Neutrophil (primary cell): ENCODE measurements around the gene SMOC2.
"Not testable (repeated sequence)": the region's sequence is repeated elsewhere in the genome, so short reads cannot be mapped to it uniquely, and the experiment has no call there.

Source experiments
- H3K27ac ChIP-seq: fragments of 200-600 bp; sonication (generic); 2 replicates; pipeline ENCODE4 v1.5.1; 2016; ENCODE audit warnings: mild to moderate bottlenecking, moderate library complexity
- H3K27me3 ChIP-seq: fragments of 200-600 bp; sonication (generic); 2 replicates; pipeline ENCODE4 v1.6.0; 2016; ENCODE audit warnings: mild to moderate bottlenecking
- H3K36me3 ChIP-seq: fragments of 200-600 bp; sonication (generic); 2 replicates; pipeline ENCODE4 v1.5.1; 2017
- H3K4me1 ChIP-seq, 2 experiments: fragments of 200-600 bp in 1 of 2; sonication (generic) in 1 of 2; 1 replicate in 1 of 2; 2 replicates in 1 of 2; pipeline versions ENCODE4 v1.5.1 to v1.6.1; 2013 to 2016; ENCODE audit warnings: low read depth in 1 of 2, low read length in 1 of 2, mild to moderate bottlenecking in 1 of 2, moderate library complexity in 1 of 2; ENCODE audit not compliant: control insufficient read depth in 1 of 2, insufficient read depth in 1 of 2
- H3K4me3 ChIP-seq, 2 experiments: fragments of 200-600 bp in 1 of 2; sonication (generic) in 1 of 2; 1 replicate in 1 of 2; 2 replicates in 1 of 2; pipeline ENCODE4 v1.5.1; 2013 to 2016; ENCODE audit warnings: low read depth in 1 of 2, low read length in 1 of 2, mild to moderate bottlenecking in 1 of 2, moderate library complexity in 1 of 2
- H3K9me3 ChIP-seq: fragments of 200-600 bp; sonication (generic); 2 replicates; pipeline ENCODE4 v1.5.1; 2016
- TF ChIP-seq, protein P1 (sequence below): fragments of 200-600 bp; sonication (generic); IDR thresholded peaks from 2 replicates; pipeline ENCODE4 v1.5.1; 2016; ENCODE audit warnings: antibody characterized with exemption

The SMOC2 gene

DNA sequence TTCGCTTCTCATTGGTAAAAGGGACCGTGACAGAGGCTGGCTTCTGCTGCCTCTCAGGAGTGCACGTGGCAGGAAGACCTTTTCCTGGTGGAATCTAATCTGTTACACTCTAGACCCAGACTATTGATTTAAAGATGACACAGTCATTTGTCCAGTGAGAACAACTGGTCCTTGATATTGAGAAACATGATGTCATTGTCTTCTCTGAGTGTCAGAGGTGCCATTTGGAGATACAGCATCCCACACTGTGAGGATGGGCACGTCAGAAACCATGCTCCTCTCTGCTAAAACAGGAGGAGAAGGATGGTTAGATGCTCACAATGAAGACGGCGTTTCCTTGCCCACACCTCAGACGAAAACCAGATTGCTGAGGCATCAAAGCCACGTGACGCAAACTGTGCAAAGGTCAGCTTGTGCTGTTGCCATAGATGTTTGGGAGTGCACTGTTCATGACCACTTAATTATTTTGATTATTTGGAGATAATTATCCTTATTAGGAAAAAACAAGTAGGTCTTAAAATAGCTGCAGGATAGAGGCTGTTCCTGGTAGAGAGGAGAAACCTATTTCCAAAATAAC lies 169.0 kb downstream of the SMOC2 start:
- Histone ChIP-seq H3K4me3 (no peak overlapping the region), H3K36me3 (no peaks in the 10 kb centered on the region), H3K4me1 (no peaks in the 10 kb centered on the region), H3K9me3 (no peaks in the 10 kb centered on the region), H3K27ac (no peak overlapping the region), H3K27me3 (no peaks in the 10 kb centered on the region)
- TF ChIP-seq, protein P1, sequence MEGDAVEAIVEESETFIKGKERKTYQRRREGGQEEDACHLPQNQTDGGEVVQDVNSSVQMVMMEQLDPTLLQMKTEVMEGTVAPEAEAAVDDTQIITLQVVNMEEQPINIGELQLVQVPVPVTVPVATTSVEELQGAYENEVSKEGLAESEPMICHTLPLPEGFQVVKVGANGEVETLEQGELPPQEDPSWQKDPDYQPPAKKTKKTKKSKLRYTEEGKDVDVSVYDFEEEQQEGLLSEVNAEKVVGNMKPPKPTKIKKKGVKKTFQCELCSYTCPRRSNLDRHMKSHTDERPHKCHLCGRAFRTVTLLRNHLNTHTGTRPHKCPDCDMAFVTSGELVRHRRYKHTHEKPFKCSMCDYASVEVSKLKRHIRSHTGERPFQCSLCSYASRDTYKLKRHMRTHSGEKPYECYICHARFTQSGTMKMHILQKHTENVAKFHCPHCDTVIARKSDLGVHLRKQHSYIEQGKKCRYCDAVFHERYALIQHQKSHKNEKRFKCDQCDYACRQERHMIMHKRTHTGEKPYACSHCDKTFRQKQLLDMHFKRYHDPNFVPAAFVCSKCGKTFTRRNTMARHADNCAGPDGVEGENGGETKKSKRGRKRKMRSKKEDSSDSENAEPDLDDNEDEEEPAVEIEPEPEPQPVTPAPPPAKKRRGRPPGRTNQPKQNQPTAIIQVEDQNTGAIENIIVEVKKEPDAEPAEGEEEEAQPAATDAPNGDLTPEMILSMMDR: no peak

- H3K9me3 ChIP-seq, H3K4me1 ChIP-seq, H3K4me3 ChIP-seq, H3K36me3 ChIP-seq, H3K27me3 ChIP-seq, H3K27ac ChIP-seq: not testable (repeated sequence)
Measured at GRCh38 chr6:168610966-168611365, 170.0 kb downstream of the SMOC2 start.

- no peaks in the 10 kb centered on the region for H3K36me3 ChIP-seq
- H3K4me3 ChIP-seq: no peak overlapping the region
- TF ChIP-seq, protein P1: no peak
- H3K27ac ChIP-seq: no peak overlapping the region
- no peaks in the 10 kb centered on the region for H3K9me3 ChIP-seq
- no peaks in the 10 kb centered on the region for H3K4me1 ChIP-seq
- no peaks in the 10 kb centered on the region for H3K27me3 ChIP-seq
Measured at GRCh38 chr6:168611691-168612090, 170.7 kb downstream of the SMOC2 start.

DNA sequence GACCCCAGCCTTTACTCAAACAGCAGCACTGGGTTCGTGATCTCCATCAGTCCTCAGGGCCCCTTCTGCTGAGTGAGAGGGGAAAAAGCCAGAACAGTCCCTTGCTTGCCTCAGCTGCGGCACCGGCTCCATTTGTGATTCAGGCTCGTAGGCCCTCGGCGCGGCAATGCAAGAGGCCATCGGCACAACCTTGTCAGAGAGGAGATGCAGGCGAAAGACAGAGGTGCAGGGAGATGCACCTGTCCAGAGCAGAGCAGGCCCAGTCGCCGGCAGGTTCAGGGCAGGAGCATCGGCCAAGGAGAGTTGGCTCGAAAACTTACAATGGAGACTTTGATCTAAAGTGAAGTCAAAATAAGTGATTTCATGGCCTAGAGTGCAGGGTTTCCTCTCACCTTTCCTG lies 171.6 kb downstream of the SMOC2 start:
- no peak overlapping the region for H3K4me3 ChIP-seq
- H3K9me3 ChIP-seq: no peaks in the 10 kb centered on the region

DNA sequence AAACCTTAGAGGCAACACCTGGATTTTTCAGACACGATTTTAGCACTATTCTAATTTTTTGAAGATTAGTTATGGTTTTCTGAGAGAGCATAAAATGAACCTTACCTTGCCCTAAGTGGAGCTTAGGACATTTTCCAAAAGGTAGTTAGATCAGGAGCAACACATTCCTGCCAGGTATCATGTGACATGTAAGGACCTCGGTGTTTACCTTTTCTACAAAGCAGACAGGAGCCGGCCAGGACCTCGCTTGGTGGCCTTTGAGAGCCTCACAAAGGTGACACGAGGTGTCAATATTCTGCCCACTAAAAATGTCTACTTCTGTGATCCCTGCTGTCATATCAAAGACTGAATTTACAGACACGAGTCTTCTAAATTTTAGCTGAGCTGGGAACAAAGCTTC lies 174.9 kb downstream of the SMOC2 start:
- Histone ChIP-seq H3K4me3 (no peak overlapping the region), H3K27ac (no peak overlapping the region), H3K9me3 (no peaks in the 10 kb centered on the region), H3K4me1 (no peaks in the 10 kb centered on the region), H3K36me3 (no peaks in the 10 kb centered on the region), H3K27me3 (no peaks in the 10 kb centered on the region)
- TF ChIP-seq, protein P1: no peak

More for the DNA sequence above, 171.6 kb downstream of the SMOC2 start:
- Histone ChIP-seq H3K27ac (no peak overlapping the region), H3K27me3 (no peaks in the 10 kb centered on the region), H3K36me3 (no peaks in the 10 kb centered on the region), H3K4me1 (no peaks in the 10 kb centered on the region)
- TF ChIP-seq, protein P1: no peak

DNA sequence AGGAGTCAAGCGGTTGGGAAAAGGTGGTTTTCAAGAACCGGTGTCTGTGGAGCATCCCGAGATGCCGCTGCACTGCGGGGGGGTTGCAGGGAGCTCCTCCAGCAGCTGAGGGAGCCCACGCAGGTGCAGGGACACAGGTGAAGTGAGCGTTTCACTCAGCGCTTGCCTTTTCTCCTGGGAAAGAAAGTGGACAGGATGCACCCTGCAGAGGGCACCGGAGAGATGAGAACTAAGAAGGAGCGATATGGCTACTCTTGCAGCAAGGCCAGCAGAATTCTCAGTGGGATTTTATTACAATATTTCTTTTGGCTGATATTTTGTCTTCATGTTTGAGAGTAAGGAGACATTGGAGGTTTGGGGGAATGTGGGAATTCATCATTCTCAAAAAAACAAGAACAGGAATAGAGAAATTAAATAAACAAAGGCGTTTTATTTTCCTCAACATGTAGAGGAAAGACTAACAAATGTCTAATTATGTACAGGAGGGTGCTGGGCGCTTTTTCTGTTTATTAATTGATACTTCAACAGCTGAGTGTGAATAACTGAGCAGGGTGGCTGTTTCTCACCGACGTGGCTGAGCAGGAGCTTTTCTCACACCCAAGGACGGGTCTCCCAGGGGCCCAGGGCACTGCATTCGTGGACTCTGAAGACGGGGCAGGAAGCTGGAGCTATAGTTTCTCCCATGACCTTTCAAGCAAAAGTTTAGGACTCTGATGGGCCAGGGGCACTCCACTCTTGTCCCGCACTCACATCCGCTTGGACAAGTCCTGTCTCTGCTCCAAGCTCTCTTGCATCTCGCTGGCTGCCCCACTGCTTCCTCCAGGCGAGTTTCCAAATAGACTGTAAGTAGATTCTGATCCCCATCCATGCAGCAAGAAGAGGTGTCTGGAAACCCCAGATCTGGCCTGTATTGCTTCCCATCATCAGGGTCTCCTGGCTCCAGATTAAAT lies 176.1 kb downstream of the SMOC2 start:
- Histone ChIP-seq H3K36me3 (no peaks in the 10 kb centered on the region), H3K4me3 (no peak overlapping the region), H3K27me3 (no peaks in the 10 kb centered on the region), H3K9me3 (no peaks in the 10 kb centered on the region), H3K27ac (no peak overlapping the region), H3K4me1 (no peaks in the 10 kb centered on the region)
- TF ChIP-seq, protein P1: no peak
